Endothelial cell of umbilical vein (primary cell): Measurements from ENCODE around the gene OLAH.

Source experiments
- EZH2 ChIP-seq: IDR thresholded peaks from 2 replicates; pipeline ENCODE4 v1.6.1; 2012; ENCODE audit warnings: borderline replicate concordance, low read depth, mild to moderate bottlenecking, moderate library complexity, low read length, inconsistent platforms; ENCODE audit not compliant: severe bottlenecking
- FOS ChIP-seq: IDR thresholded peaks from 2 replicates; pipeline ENCODE4 v1.6.1; 2011; ENCODE audit warnings: mild to moderate bottlenecking, low read length, moderate library complexity, borderline replicate concordance; ENCODE audit not compliant: insufficient read depth
- GATA2 ChIP-seq: IDR thresholded peaks from 2 replicates; pipeline ENCODE4 v1.7.0; 2011; ENCODE audit warnings: low read depth, mild to moderate bottlenecking, moderate library complexity, mixed read lengths, low read length; ENCODE audit not compliant: insufficient read length, insufficient read depth
- JUN ChIP-seq: IDR thresholded peaks from 2 replicates; pipeline ENCODE4 v1.6.1; 2011; ENCODE audit warnings: borderline replicate concordance, low read depth; ENCODE audit not compliant: insufficient read length, insufficient read depth
- MYC ChIP-seq: IDR thresholded peaks from one replicate; pipeline ENCODE4 v1.6.1; 2011; ENCODE audit warnings: mild to moderate bottlenecking, low read depth, low read length
- POLR2A ChIP-seq: IDR thresholded peaks from 2 replicates; pipeline ENCODE4 v1.6.1; 2012; ENCODE audit warnings: low read depth, mild to moderate bottlenecking, control low read depth, low read length
- POLR2AphosphoS5 ChIP-seq: IDR thresholded peaks from 2 replicates; pipeline ENCODE4 v1.6.1; 2012; ENCODE audit warnings: low read depth, mild to moderate bottlenecking, control low read depth, low read length, moderate library complexity; ENCODE audit not compliant: insufficient read depth
- TF ChIP-seq, protein P1 (sequence below), 2 donors: IDR thresholded peaks; 1 replicate in 1 of 2; 2 replicates in 1 of 2; pipeline ENCODE4 v1.5.1; 2011; ENCODE audit warnings: low read length in 2 of 2, mild to moderate bottlenecking in 2 of 2, moderate library complexity in 2 of 2, control low read depth in 1 of 2, inconsistent platforms in 1 of 2, low read depth in 1 of 2; ENCODE audit not compliant: insufficient read depth in 1 of 2; ENCODE audit errors: extremely low read depth in 1 of 2
- TF ChIP-seq, protein P2 (sequence below): IDR thresholded peaks from 2 replicates; pipeline ENCODE4 v1.6.1; 2011; ENCODE audit not compliant: insufficient read depth, insufficient read length

DNA sequence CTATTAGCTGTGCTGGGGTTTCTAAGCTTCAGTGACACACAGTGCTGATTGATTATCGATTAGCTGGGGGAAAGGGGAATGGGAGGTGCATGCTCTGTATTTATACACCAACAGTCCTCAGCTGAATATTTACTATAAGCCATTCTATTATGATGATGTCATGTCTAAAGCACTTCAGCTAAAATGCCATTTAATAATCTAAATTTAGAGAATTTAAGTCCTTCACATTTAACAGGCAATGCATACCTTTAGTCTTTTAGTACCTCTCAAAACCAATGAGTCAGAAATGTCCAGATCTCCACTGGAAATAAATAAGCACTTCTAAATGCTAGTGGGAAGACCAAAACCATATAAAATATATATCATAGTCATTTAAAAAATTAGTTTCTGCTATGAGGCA, 78.0 kb downstream of the OLAH start:
- TF ChIP-seq, protein P1, sequence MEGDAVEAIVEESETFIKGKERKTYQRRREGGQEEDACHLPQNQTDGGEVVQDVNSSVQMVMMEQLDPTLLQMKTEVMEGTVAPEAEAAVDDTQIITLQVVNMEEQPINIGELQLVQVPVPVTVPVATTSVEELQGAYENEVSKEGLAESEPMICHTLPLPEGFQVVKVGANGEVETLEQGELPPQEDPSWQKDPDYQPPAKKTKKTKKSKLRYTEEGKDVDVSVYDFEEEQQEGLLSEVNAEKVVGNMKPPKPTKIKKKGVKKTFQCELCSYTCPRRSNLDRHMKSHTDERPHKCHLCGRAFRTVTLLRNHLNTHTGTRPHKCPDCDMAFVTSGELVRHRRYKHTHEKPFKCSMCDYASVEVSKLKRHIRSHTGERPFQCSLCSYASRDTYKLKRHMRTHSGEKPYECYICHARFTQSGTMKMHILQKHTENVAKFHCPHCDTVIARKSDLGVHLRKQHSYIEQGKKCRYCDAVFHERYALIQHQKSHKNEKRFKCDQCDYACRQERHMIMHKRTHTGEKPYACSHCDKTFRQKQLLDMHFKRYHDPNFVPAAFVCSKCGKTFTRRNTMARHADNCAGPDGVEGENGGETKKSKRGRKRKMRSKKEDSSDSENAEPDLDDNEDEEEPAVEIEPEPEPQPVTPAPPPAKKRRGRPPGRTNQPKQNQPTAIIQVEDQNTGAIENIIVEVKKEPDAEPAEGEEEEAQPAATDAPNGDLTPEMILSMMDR (IDR thresholded peaks at IDR 0.05; ENCODE audit: extremely low read depth in 1 of 2, insufficient read depth in 1 of 2, low read depth in 1 of 2, low read length in 2 of 2): no peak
- TF ChIP-seq POLR2A (no peak), POLR2AphosphoS5 (no peak), GATA2 (no peak), EZH2 (no peak), JUN (no peak), MYC (no peak), FOS (no peak)
- TF ChIP-seq, protein P2, sequence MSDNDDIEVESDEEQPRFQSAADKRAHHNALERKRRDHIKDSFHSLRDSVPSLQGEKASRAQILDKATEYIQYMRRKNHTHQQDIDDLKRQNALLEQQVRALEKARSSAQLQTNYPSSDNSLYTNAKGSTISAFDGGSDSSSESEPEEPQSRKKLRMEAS: no peak
